Measurements from ENCODE around the gene ATP1A3. TPM values are rescaled to one million over a fixed set of nuclear protein-coding genes. Genes with fewer than 3 reads are reported as not detected.

ATP1A3 gene
- total RNA-seq, 1 experiment from 2014 or later, result 34.7 TPM

DNA sequence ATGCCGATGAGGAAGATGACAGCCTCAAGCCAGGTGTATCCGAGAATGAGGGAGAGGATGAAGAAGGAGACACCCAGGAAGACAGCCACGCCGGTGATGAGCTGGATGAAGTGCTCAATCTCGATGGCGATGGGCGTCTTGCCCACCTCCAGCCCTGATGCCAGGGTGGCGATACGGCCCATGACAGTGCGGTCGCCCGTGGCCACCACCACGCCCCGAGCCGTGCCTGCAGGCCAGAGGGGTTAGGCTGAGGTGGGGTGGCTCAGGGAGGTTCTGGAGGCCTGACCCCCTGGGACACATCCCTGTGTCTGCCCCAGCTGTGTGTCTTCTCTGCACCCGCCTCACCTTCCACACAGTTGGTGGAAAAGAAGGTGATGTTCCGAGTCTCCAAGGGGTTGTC is 9.1 kb downstream of the ATP1A3 start:
- Histone ChIP-seq H3K4me1 (ENCODE audit: control insufficient read depth in 1 of 2, insufficient read depth in 2 of 2, low read length in 2 of 2) (no peaks in the 10 kb centered on the region), H3K27me3 (ENCODE audit: insufficient read depth, low read length) (no peaks in the 10 kb centered on the region), H4K20me1 (ENCODE audit: insufficient read depth) (no peaks in the 10 kb centered on the region), H3K9me3 (ENCODE audit: control insufficient read depth in 1 of 2, insufficient read depth in 1 of 2, low read depth in 1 of 2, low read length in 2 of 2) (no peaks in the 10 kb centered on the region), H3K27ac (ENCODE audit: low read depth, low read length) (no peak overlapping the region), H3K79me2 (ENCODE audit: insufficient read depth, low read length) (no peaks in the 10 kb centered on the region), H3K4me2 (ENCODE audit: low read length) (no peak overlapping the region), H3K9me2 (ENCODE audit: insufficient read depth) (no peaks in the 10 kb centered on the region), H3K4me3 (replicated peaks in 1 of 2; ENCODE audit: low read depth in 1 of 2, low read length in 2 of 2) (no peak overlapping the region), H3K9ac (ENCODE audit: low read length) (no peak overlapping the region), H3K36me3 (ENCODE audit: control insufficient read depth in 1 of 2, insufficient read depth in 2 of 2, low read length in 2 of 2) (peaks cover 0 to 7% of the 10 kb centered on the region in 2 experiments; a peak in 1 of 4 replicates), H2AFZ (ENCODE audit: low read depth, low read length, poor library complexity, severe bottlenecking) (no peak overlapping the region)
- ATAC-seq (no peak), DNase-seq (ENCODE audit: low read depth, low spot score) (no peak)
- ChIA-PET CTCF (no interaction called here), POLR2A (no interaction called here), RAD21 (ENCODE audit: low non-redundant PET in 1 of 2, low total read pairs in 2 of 2, uncharacterized antibody in 2 of 2, unreplicated experiment in 2 of 2) (no interaction called here)
- intact Hi-C loops (cut with micrococcal nuclease), result no loop called here
- BruUV-seq (replicated peaks), result no TSS peak
- TF ChIP-seq JUND (IDR thresholded peaks at IDR 0.05), result no peak
- TF ChIP-seq POLR2A (IDR thresholded peaks at IDR 0.05; ENCODE audit: borderline replicate concordance, extremely low read depth, insufficient read depth, insufficient read length), result no peak
- no peak for TF ChIP-seq ZFX (IDR thresholded peaks at IDR 0.05)
- TF ChIP-seq CEBPB (IDR thresholded peaks at IDR 0.05; ENCODE audit: low read depth), result no peak
- no peak for TF ChIP-seq SIN3A (IDR thresholded peaks at IDR 0.05; ENCODE audit: low read depth)
- TF ChIP-seq, protein P1, sequence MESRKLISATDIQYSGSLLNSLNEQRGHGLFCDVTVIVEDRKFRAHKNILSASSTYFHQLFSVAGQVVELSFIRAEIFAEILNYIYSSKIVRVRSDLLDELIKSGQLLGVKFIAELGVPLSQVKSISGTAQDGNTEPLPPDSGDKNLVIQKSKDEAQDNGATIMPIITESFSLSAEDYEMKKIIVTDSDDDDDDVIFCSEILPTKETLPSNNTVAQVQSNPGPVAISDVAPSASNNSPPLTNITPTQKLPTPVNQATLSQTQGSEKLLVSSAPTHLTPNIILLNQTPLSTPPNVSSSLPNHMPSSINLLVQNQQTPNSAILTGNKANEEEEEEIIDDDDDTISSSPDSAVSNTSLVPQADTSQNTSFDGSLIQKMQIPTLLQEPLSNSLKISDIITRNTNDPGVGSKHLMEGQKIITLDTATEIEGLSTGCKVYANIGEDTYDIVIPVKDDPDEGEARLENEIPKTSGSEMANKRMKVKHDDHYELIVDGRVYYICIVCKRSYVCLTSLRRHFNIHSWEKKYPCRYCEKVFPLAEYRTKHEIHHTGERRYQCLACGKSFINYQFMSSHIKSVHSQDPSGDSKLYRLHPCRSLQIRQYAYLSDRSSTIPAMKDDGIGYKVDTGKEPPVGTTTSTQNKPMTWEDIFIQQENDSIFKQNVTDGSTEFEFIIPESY (IDR thresholded peaks at IDR 0.05; ENCODE audit: extremely low read depth, insufficient replicate concordance, low read length), result no peak
- no peak for TF ChIP-seq EZH2phosphoT487 (IDR thresholded peaks at IDR 0.05; ENCODE audit: borderline replicate concordance)
- no peak for TF ChIP-seq FOSL1 (IDR thresholded peaks at IDR 0.05; ENCODE audit: low read depth)
- TF ChIP-seq YY1 (IDR thresholded peaks at IDR 0.05; ENCODE audit: extremely low read depth, insufficient replicate concordance, low read depth, low read length), result no peak
- TF ChIP-seq, protein P2, sequence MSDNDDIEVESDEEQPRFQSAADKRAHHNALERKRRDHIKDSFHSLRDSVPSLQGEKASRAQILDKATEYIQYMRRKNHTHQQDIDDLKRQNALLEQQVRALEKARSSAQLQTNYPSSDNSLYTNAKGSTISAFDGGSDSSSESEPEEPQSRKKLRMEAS (IDR thresholded peaks at IDR 0.05), result no peak
- no peak for TF ChIP-seq ZNF274 (IDR thresholded peaks at IDR 0.05; ENCODE audit: low read depth, low read length)
- no peak for TF ChIP-seq EGR1 (IDR thresholded peaks at IDR 0.05; ENCODE audit: low read depth)
- TF ChIP-seq, protein P3, sequence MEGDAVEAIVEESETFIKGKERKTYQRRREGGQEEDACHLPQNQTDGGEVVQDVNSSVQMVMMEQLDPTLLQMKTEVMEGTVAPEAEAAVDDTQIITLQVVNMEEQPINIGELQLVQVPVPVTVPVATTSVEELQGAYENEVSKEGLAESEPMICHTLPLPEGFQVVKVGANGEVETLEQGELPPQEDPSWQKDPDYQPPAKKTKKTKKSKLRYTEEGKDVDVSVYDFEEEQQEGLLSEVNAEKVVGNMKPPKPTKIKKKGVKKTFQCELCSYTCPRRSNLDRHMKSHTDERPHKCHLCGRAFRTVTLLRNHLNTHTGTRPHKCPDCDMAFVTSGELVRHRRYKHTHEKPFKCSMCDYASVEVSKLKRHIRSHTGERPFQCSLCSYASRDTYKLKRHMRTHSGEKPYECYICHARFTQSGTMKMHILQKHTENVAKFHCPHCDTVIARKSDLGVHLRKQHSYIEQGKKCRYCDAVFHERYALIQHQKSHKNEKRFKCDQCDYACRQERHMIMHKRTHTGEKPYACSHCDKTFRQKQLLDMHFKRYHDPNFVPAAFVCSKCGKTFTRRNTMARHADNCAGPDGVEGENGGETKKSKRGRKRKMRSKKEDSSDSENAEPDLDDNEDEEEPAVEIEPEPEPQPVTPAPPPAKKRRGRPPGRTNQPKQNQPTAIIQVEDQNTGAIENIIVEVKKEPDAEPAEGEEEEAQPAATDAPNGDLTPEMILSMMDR (IDR thresholded peaks at IDR 0.05 in 2 of 3, conservative IDR thresholded peaks at IDR 0.05 in 1 of 3; ENCODE audit: borderline replicate concordance in 1 of 3, insufficient read depth in 1 of 3, low read depth in 2 of 3, low read length in 2 of 3), result no peak
- TF ChIP-seq, protein P4, sequence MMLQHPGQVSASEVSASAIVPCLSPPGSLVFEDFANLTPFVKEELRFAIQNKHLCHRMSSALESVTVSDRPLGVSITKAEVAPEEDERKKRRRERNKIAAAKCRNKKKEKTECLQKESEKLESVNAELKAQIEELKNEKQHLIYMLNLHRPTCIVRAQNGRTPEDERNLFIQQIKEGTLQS (IDR thresholded peaks at IDR 0.05), result no peak
- TF ChIP-seq ELF1 (IDR thresholded peaks at IDR 0.05; ENCODE audit: borderline replicate concordance, low read depth), result no peak
- no peak for TF ChIP-seq SRF (IDR thresholded peaks at IDR 0.05; ENCODE audit: low read depth)
- TF ChIP-seq, protein P5, sequence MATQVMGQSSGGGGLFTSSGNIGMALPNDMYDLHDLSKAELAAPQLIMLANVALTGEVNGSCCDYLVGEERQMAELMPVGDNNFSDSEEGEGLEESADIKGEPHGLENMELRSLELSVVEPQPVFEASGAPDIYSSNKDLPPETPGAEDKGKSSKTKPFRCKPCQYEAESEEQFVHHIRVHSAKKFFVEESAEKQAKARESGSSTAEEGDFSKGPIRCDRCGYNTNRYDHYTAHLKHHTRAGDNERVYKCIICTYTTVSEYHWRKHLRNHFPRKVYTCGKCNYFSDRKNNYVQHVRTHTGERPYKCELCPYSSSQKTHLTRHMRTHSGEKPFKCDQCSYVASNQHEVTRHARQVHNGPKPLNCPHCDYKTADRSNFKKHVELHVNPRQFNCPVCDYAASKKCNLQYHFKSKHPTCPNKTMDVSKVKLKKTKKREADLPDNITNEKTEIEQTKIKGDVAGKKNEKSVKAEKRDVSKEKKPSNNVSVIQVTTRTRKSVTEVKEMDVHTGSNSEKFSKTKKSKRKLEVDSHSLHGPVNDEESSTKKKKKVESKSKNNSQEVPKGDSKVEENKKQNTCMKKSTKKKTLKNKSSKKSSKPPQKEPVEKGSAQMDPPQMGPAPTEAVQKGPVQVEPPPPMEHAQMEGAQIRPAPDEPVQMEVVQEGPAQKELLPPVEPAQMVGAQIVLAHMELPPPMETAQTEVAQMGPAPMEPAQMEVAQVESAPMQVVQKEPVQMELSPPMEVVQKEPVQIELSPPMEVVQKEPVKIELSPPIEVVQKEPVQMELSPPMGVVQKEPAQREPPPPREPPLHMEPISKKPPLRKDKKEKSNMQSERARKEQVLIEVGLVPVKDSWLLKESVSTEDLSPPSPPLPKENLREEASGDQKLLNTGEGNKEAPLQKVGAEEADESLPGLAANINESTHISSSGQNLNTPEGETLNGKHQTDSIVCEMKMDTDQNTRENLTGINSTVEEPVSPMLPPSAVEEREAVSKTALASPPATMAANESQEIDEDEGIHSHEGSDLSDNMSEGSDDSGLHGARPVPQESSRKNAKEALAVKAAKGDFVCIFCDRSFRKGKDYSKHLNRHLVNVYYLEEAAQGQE (IDR thresholded peaks at IDR 0.05; ENCODE audit: low read depth), result no peak
- TF ChIP-seq RAD21 (IDR thresholded peaks at IDR 0.05; ENCODE audit: low read depth), result no peak
- no peak for TF ChIP-seq SP1 (IDR thresholded peaks at IDR 0.05; ENCODE audit: low read depth)
